Endothelial cell of umbilical vein (primary cell): ENCODE measurements around the gene MBD4. TPM values are rescaled to one million over a fixed set of nuclear protein-coding genes. Genes with fewer than 3 reads are reported as not detected.

Experiments used
- BruUV-seq: library from RNA; stranded (reverse); fragments of 400-500 nt; replicated peaks from 2 replicates; lab custom pipeline; 2021; lab: Mats Ljungman, UMichigan
- CTCF ChIA-PET: fragments of 300-600, 350-600 bp; sonication (Branson Sonifier 250); formaldehyde crosslinking; loops from one replicate; lab custom pipeline; 2021; ENCODE audit warnings: antibody characterized with exemption, inconsistent platforms; lab: Charles Lee
- POLR2A ChIA-PET: fragments of 300-600, 350-600 bp; sonication (Branson Sonifier 250); formaldehyde crosslinking; loops from one replicate; lab custom pipeline; 2021; ENCODE audit warnings: antibody characterized with exemption, inconsistent platforms; lab: Charles Lee
- DNase-seq: peaks from one replicate; pipeline ENCODE4 v3.0.0-alpha.2; 2011; ENCODE audit warnings: low read depth, low spot score
- FAIRE-seq: peaks from 2 replicates; lab custom pipeline; 2011; peaks lifted over from hg19 to GRCh38; lab: Jason Lieb, UNC
- H2AFZ ChIP-seq: 2 replicates; pipeline ENCODE4 v1.6.0; 2012; ENCODE audit warnings: low read depth, low read length, control low read depth, inconsistent platforms
- H3K27ac ChIP-seq: 2 replicates; pipeline ENCODE4 v1.5.1; 2011; ENCODE audit warnings: low read depth, mild to moderate bottlenecking, control low read depth, low read length, moderate library complexity; ENCODE audit not compliant: insufficient read depth
- H3K27me3 ChIP-seq, 2 experiments: 2 replicates each; pipeline versions ENCODE4 v1.6.0 to v1.6.1; 2011; ENCODE audit warnings: low read length in 2 of 2, mixed read lengths in 1 of 2; ENCODE audit not compliant: control insufficient read depth in 2 of 2, insufficient read depth in 2 of 2
- H3K36me3 ChIP-seq, 2 experiments: 2 replicates in 1 of 2; 3 replicates in 1 of 2; pipeline ENCODE4 v1.5.1; 2011; ENCODE audit warnings: low read length in 2 of 2, mild to moderate bottlenecking in 1 of 2, moderate library complexity in 1 of 2; ENCODE audit not compliant: control insufficient read depth in 2 of 2, insufficient read depth in 2 of 2; ENCODE audit errors: extremely low read depth in 1 of 2
- H3K4me1 ChIP-seq: 3 replicates; pipeline ENCODE4 v1.5.1; 2011; ENCODE audit warnings: mild to moderate bottlenecking, low read length; ENCODE audit not compliant: control insufficient read depth, insufficient read depth; ENCODE audit errors: extremely low read depth
- H3K4me2 ChIP-seq: 2 replicates; pipeline ENCODE4 v1.6.1; 2011; ENCODE audit warnings: low read length, control low read depth, mixed read lengths; ENCODE audit not compliant: insufficient read depth
- H3K4me3 ChIP-seq, 3 experiments: fragments of 200-600 bp in 1 of 3; sonication (generic), shearing (Covaris generic) in 1 of 3; replicated peaks in 1 of 3; 2 replicates each; pipeline ENCODE4 v1.5.1; 2011 to 2016; ENCODE audit warnings: control low read depth in 3 of 3, low read length in 3 of 3, mild to moderate bottlenecking in 2 of 3, inconsistent platforms in 1 of 3, low read depth in 1 of 3, moderate library complexity in 1 of 3; ENCODE audit not compliant: insufficient read depth in 1 of 3
- H3K79me2 ChIP-seq: 2 replicates; pipeline ENCODE4 v1.6.0; 2012; ENCODE audit warnings: low read length, inconsistent platforms; ENCODE audit not compliant: control insufficient read depth, insufficient read depth
- H3K9ac ChIP-seq: replicated peaks from 2 replicates; pipeline ENCODE3; 2011; ENCODE audit warnings: low read length, control low read depth; ENCODE audit not compliant: insufficient read depth; ENCODE audit errors: extremely low read depth
- H3K9me1 ChIP-seq: replicated peaks from 3 replicates; pipeline ENCODE4 v1.6.0; 2011; ENCODE audit warnings: mild to moderate bottlenecking, low read length; ENCODE audit not compliant: control insufficient read depth, insufficient read depth; ENCODE audit errors: extremely low read depth
- H3K9me3 ChIP-seq: replicated peaks from 2 replicates; pipeline ENCODE4 v1.5.1; 2012; ENCODE audit warnings: low read length, inconsistent platforms; ENCODE audit not compliant: control insufficient read depth, insufficient read depth
- H4K20me1 ChIP-seq: replicated peaks from 2 replicates; pipeline ENCODE3; 2011; ENCODE audit warnings: mild to moderate bottlenecking, low read length; ENCODE audit not compliant: control insufficient read depth, insufficient read depth; ENCODE audit errors: extremely low read depth
- CTCF ChIP-seq, 2 donors: IDR thresholded peaks; 1 replicate in 1 of 2; 2 replicates in 1 of 2; pipeline ENCODE4 v1.5.1; 2011; ENCODE audit warnings: low read length in 2 of 2, mild to moderate bottlenecking in 2 of 2, moderate library complexity in 2 of 2, control low read depth in 1 of 2, inconsistent platforms in 1 of 2, low read depth in 1 of 2; ENCODE audit not compliant: insufficient read depth in 1 of 2; ENCODE audit errors: extremely low read depth in 1 of 2
- EZH2 ChIP-seq: IDR thresholded peaks from 2 replicates; pipeline ENCODE4 v1.6.1; 2012; ENCODE audit warnings: borderline replicate concordance, low read depth, mild to moderate bottlenecking, moderate library complexity, low read length, inconsistent platforms; ENCODE audit not compliant: severe bottlenecking
- FOS ChIP-seq: IDR thresholded peaks from 2 replicates; pipeline ENCODE4 v1.6.1; 2011; ENCODE audit warnings: mild to moderate bottlenecking, low read length, moderate library complexity, borderline replicate concordance; ENCODE audit not compliant: insufficient read depth
- GATA2 ChIP-seq: IDR thresholded peaks from 2 replicates; pipeline ENCODE4 v1.7.0; 2011; ENCODE audit warnings: low read depth, mild to moderate bottlenecking, moderate library complexity, mixed read lengths, low read length; ENCODE audit not compliant: insufficient read length, insufficient read depth
- JUN ChIP-seq: IDR thresholded peaks from 2 replicates; pipeline ENCODE4 v1.6.1; 2011; ENCODE audit warnings: borderline replicate concordance, low read depth; ENCODE audit not compliant: insufficient read length, insufficient read depth
- MAX ChIP-seq: IDR thresholded peaks from 2 replicates; pipeline ENCODE4 v1.6.1; 2011; ENCODE audit not compliant: insufficient read depth, insufficient read length
- MYC ChIP-seq: IDR thresholded peaks from one replicate; pipeline ENCODE4 v1.6.1; 2011; ENCODE audit warnings: mild to moderate bottlenecking, low read depth, low read length
- POLR2A ChIP-seq: IDR thresholded peaks from 2 replicates; pipeline ENCODE4 v1.6.1; 2012; ENCODE audit warnings: low read depth, mild to moderate bottlenecking, control low read depth, low read length
- POLR2AphosphoS5 ChIP-seq: IDR thresholded peaks from 2 replicates; pipeline ENCODE4 v1.6.1; 2012; ENCODE audit warnings: low read depth, mild to moderate bottlenecking, control low read depth, low read length, moderate library complexity; ENCODE audit not compliant: insufficient read depth
- dilution Hi-C: fragments of 300-500 bp; cut with MboI; formaldehyde crosslinking; loops from one replicate; pipeline ENCODE4 v1.15.0; 2019; ENCODE audit warnings: low sequenced_read_pairs; ENCODE audit not compliant: extremely low pct_ligation_motif_present
- intact Hi-C: fragments of 100-400 bp; cut with micrococcal nuclease; formaldehyde crosslinking; loops from one replicate; pipeline ENCODE4 v1.10.0; 2022
- polyA plus RNA-seq, 4 experiments: library from polyadenylated mRNA; depleted of rRNA in 3 of 4; stranded (reverse) in 3 of 4; unstranded in 1 of 4; fragments of >200 nt; gene quantifications; 2 replicates each; pipeline versions ENCODE4 v1.2.1 to v1.2.3, GENCODE V29; 2011 to 2012; ENCODE audit warnings: missing spikeins in 1 of 4
- total RNA-seq: library from RNA; stranded (reverse); gene quantifications from 2 replicates; pipeline ENCODE4 v1.2.3, GENCODE V29; 2021

The MBD4 gene
- total and polyA plus RNA-seq, 2 donors (not counting 3 experiments of a cell fraction or from before 2014, with no cell fraction given), result 17.4 to 39.5 TPM

- ChIA-PET CTCF (interaction anchor here (0.9 kb wide), 1 partner anchor 19 kb away, joined by 3 read pairs; no protein-coding TSS in a partner anchor), POLR2A (no interaction called here)
- BruUV-seq, result no TSS peak
- Histone ChIP-seq H3K4me2 (no peak overlapping the region), H3K79me2 (no peaks in the 10 kb centered on the region), H4K20me1 (no peaks in the 10 kb centered on the region), H3K27me3 (no peaks in the 10 kb centered on the region), H2AFZ (no peak overlapping the region), H3K36me3 (peaks cover 4 to 10% of the 10 kb centered on the region in 2 experiments), H3K9ac (no peak overlapping the region), H3K9me1 (no peaks in the 10 kb centered on the region), H3K4me1 (no peaks in the 10 kb centered on the region), H3K4me3 (no peak overlapping the region), H3K27ac (no peak overlapping the region), H3K9me3 (no peaks in the 10 kb centered on the region)
- no peak for TF ChIP-seq CTCF (IDR thresholded peaks at IDR 0.05; ENCODE audit: extremely low read depth in 1 of 2, insufficient read depth in 1 of 2, low read depth in 1 of 2, low read length in 2 of 2)
- TF ChIP-seq POLR2A, result no peak
- TF ChIP-seq EZH2, result no peak
- TF ChIP-seq GATA2, result no peak
- TF ChIP-seq POLR2AphosphoS5, result no peak
- TF ChIP-seq MYC, result no peak
- TF ChIP-seq FOS, result no peak
- TF ChIP-seq JUN, result no peak
- TF ChIP-seq MAX, result no peak
- intact Hi-C loops, result no loop called here
- dilution Hi-C loops, result no loop called here
- DNase-seq, result no peak
- no peak for FAIRE-seq
Measured at GRCh38 chr3:129470861-129471260, 31.1 kb upstream of the MBD4 start.
